Large intestine (tissue), 3 donors: Measurements from ENCODE around the gene AGAP1. TPM values are rescaled to one million over a fixed set of nuclear protein-coding genes. Genes with fewer than 3 reads are reported as not detected.

Experiments used
- DNase-seq, 2 donors: peaks; one replicate each; pipeline versions ENCODE4 v3.0.0 to v3.0.0-alpha.2; 2013
- H3K27ac ChIP-seq: one replicate; pipeline ENCODE4 v1.5.1; 2013; ENCODE audit warnings: low read length
- H3K27me3 ChIP-seq: 2 replicates; pipeline ENCODE4 v1.6.1; 2013; ENCODE audit warnings: low read length; ENCODE audit not compliant: control insufficient read depth, insufficient read depth
- H3K36me3 ChIP-seq: 2 replicates; pipeline ENCODE4 v1.6.1; 2013; ENCODE audit warnings: low read length; ENCODE audit not compliant: control insufficient read depth, insufficient read depth
- H3K4me1 ChIP-seq: one replicate; pipeline ENCODE4 v1.6.1; 2013; ENCODE audit warnings: low read length; ENCODE audit not compliant: control insufficient read depth, insufficient read depth
- H3K4me3 ChIP-seq: one replicate; pipeline ENCODE4 v1.5.1; 2013; ENCODE audit warnings: low read length
- H3K9me3 ChIP-seq: one replicate; pipeline ENCODE4 v1.6.1; 2013; ENCODE audit warnings: mild to moderate bottlenecking, low read depth, low read length, moderate library complexity; ENCODE audit not compliant: control insufficient read depth
- WGBS: methylation state at CpG from one replicate; pipeline ENCODE4 v1.1.5; 2013; ENCODE audit warnings: low lambda C conversion rate; ENCODE audit not compliant: insufficient coverage; 5-methylcytosine and 5-hydroxymethylcytosine counted together
- polyA plus RNA-seq: library from polyadenylated mRNA; unstranded; fragments of 120-200 nt; gene quantifications from one replicate; pipeline ENCODE4 v1.2.1, GENCODE V29; 2013

The AGAP1 gene
- polyA plus RNA-seq, 1 donor, result 18.0 TPM

DNA sequence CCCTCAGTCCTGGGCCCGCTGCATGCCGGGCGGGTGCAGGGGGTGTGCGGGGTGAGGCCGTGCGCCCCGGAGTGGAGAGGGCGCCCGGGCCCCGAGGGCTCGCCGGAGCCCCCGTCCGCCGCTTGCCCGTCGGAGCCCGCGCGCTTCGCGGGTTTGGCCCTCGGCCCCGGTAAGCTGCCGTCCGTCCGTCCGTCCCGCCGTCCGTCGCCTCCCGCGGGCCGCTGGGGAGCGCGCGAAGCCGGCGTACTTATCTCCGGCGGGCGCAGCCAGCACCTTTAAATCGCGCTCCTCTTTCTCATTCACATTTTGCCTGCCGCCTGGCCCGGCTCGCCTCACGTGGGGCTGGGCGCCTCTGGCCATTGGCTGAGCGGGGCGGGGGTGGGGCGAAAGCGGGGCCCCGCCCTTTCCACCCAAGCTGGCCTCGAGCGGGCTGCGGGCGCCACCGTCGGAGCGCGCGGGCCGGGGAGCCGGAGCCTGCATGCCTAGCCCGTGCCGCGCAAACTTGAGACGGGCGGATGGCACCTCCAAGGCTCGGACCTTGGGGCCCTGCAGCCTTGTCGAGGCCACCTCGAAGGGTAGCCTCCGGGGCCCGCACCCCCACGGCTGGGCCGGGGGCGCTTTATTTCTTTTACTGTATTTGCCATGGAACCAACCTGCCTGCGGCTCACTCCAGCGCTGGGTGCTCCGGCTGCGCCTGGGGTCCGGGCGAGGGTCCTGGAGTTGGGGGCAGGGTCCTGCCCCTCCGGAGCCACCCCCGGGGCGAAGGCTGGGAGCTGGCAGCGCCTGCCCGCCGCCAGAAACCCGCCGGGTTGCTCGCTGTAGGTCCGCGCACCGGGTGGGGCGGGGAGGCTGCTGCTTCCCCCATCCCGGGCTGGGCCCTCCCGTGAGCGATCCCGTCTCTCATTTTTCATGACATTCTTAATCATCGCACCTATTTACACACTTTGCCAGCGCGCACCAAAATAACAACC is 674.6 kb downstream of the AGAP1 start, which contains the start of gene GBX2:
GBX2 (minus strand) TSS at position 277 of the 971 bp plus-strand sequence. CDS start 415 bp downstream, outside the sequence.
- peaks cover 25% of the 10 kb centered on the region for H3K4me1 ChIP-seq
- DNase-seq, result peak in 1 of 2 donors; percentile 58
- no peak within 1 kb of the TSS for H3K4me3 ChIP-seq
- peaks cover 99% of the 10 kb centered on the region for H3K27me3 ChIP-seq
- H3K27ac ChIP-seq, result no peak within 1 kb of the TSS
- H3K36me3 ChIP-seq, result no peaks in the 10 kb centered on the region
- H3K9me3 ChIP-seq, result peaks cover 30% of the 10 kb centered on the region
- no CpG with 5 or more reads among the region's 105 CpGs for WGBS

DNA sequence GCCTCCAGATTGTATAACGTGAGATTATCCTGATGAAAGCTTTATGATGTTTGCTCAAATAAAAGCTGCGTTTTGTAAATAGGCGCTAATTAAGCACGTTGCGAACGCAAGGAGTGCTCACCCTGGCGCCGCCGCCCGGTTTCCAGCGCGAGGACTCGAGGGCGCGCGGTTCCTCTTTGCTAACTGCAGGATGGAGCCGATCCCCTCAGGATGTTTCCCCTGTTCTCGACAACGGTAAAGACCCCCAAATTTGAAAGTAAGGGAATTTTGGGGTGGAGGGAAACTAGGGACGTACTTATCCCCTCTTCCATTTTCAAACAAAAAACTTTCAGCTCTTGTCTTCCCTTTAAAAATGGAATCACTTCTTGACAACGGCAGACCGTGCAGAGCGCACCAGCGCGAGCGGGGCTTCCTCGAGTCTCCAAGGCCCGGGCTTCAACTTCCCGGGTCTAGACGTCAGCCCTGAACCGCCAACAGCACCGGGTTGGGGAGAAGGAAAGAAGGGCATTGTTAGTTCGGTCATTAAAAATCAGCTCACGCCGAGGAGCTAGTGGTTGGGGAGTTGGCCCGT is 675.4 kb downstream of the AGAP1 start:
- Histone ChIP-seq H3K27ac (no peak overlapping the region), H3K36me3 (no peaks in the 10 kb centered on the region), H3K27me3 (peaks cover 99% of the 10 kb centered on the region), H3K4me3 (no peak overlapping the region), H3K9me3 (peaks cover 29% of the 10 kb centered on the region), H3K4me1 (peaks cover 26% of the 10 kb centered on the region)
- DNase-seq, result peak in 1 of 2 donors; percentile 23
- WGBS, result no CpG with 5 or more reads among the region's 36 CpGs

GRCh38 chr2:236169741-236170589 is 676.1 kb downstream of the AGAP1 start:
- no peaks in the 10 kb centered on the region for H3K36me3 ChIP-seq
- 3% methylated on average over 5 of the region's 38 CpGs for WGBS
- DNase-seq, result no peak
- peaks cover 31% of the 10 kb centered on the region for H3K4me1 ChIP-seq
- peaks cover 28% of the 10 kb centered on the region for H3K9me3 ChIP-seq
- no peak overlapping the region for H3K27ac ChIP-seq
- H3K27me3 ChIP-seq, result peaks cover 99% of the 10 kb centered on the region
- no peak overlapping the region for H3K4me3 ChIP-seq

DNA sequence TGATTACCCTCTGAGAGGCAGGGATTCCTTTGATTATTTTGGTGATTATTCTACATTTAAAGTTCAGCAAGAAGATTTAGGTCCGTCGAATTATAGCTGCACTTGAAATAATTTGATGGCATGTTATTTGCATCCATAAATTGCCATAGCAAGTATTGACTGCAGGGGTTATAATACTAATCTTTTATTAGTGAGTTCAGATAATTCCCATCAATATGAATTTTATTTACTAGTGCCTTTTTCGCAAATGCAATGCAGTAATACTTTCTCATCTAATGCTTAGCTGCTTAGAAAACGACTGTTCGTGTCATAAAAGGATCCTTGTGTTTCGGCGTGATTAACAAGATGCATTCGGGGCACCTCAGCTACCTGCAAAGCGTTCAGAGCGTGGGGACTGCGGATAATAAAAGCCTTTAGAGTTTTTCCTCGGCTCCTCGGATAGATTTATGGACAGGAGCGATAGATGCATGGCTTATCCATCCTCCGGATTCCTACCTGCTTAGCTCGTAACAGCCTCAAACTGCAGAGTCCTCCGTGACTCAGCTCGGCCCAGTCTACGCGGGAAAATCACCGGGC is 676.8 kb downstream of the AGAP1 start:
- Histone ChIP-seq H3K27me3 (peaks cover 99% of the 10 kb centered on the region), H3K4me3 (no peak overlapping the region), H3K4me1 (peaks cover 31% of the 10 kb centered on the region), H3K27ac (no peak overlapping the region), H3K9me3 (peaks cover 28% of the 10 kb centered on the region), H3K36me3 (no peaks in the 10 kb centered on the region)
- 6% methylated on average over 3 of the region's 21 CpGs for WGBS
- no peak for DNase-seq

- WGBS, result no CpG with 5 or more reads among the region's 27 CpGs
- no peak overlapping the region for H3K27ac ChIP-seq
- no peak overlapping the region for H3K4me3 ChIP-seq
- peaks cover 29% of the 10 kb centered on the region for H3K4me1 ChIP-seq
- no peak for DNase-seq
- no peaks in the 10 kb centered on the region for H3K36me3 ChIP-seq
- peaks cover 98% of the 10 kb centered on the region for H3K27me3 ChIP-seq
- H3K9me3 ChIP-seq, result peaks cover 25% of the 10 kb centered on the region
These were observed 677.4 kb downstream of the AGAP1 start for GRCh38 chr2:236171181-236171679.

GRCh38 chr2:236171680-236172254 is 677.9 kb downstream of the AGAP1 start:
- DNase-seq, result no peak
- Histone ChIP-seq H3K4me3 (no peak overlapping the region), H3K27me3 (peaks cover 97% of the 10 kb centered on the region), H3K9me3 (peaks cover 26% of the 10 kb centered on the region), H3K4me1 (peaks cover 23% of the 10 kb centered on the region), H3K27ac (no peak overlapping the region), H3K36me3 (no peaks in the 10 kb centered on the region)
- WGBS, result 0% methylated on average over 7 of the region's 16 CpGs

DNA sequence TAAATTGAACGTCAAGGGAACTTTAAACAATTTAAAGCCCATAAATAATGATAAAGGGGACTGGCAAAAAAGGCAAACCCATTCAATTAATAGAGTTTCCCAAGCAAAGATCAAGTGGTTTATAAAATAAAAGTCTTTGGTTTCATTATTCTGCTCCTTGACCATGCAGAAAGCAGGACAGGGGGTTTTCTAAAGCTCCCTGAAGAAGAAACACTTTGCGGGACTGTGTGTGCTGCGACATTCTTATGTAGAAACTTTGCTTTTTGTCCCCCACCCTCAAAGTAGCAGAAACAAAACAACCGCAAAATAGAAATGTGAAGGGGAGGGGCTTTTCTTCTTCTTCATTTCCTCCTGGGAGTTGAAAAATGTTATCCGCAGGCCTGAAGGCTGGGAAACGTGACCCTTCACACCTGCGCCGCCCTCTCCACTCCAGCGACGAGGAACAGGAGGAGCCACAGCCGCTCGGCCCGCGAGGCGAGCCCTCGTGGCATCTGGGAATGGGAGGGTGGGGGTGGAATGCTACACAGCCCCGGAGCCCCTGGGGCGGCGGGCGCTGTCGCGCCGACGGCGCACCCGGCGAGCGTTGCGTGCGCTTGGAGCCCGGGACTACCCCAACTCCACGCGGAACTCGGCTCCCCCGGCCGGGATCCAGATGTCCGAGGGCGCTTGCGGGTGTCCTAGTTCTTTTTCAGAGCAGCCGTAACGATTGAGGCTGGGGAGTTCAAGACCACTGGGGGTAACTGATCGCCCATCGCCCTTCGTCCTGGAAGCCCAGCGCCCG is 678.6 kb downstream of the AGAP1 start:
- Histone ChIP-seq H3K27ac (no peak overlapping the region), H3K27me3 (peaks cover 97% of the 10 kb centered on the region), H3K36me3 (no peaks in the 10 kb centered on the region), H3K9me3 (peaks cover 26% of the 10 kb centered on the region), H3K4me1 (peaks cover 20% of the 10 kb centered on the region), H3K4me3 (no peak overlapping the region)
- WGBS, result 10% methylated on average over 1 of the region's 46 CpGs
- DNase-seq, result peak in 1 of 2 donors; percentile 40

DNA sequence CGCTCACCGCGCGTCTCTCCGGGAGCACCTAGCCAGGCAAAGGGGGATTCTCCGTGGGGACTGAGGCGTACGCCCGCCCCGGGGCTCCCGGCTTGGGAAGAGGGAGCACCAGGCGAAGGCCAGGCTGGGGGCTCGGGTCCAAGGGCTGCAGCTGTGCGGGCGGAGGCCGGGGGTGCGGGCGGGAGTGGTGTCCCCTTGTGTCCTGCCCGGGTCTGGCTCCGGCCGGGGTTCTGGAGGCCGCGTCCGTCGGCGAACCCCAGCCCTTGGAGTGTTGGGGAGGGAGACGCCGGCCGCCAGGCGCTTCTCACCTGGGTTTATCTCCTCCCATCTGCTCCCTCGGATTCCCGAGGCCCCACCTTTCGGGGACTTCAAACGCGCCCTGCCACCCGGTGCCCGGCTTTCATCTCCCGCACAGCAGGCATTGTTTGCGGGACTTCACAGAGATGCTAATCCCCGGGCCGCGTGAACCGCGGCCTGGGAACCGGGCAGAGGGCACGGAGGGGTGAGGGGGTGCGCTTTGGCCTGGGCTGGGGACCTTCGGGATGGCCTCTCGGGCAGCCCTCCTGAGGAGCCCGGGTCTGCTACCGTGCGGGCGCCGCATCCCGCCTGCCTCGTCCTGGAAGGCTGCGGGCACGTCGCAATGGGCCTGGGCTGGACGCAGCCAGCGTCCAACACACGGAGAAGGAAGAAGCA is 679.3 kb downstream of the AGAP1 start:
- Histone ChIP-seq H3K36me3 (no peaks in the 10 kb centered on the region), H3K27me3 (peaks cover 98% of the 10 kb centered on the region), H3K4me1 (peaks cover 24% of the 10 kb centered on the region), H3K4me3 (no peak overlapping the region), H3K9me3 (peaks cover 26% of the 10 kb centered on the region), H3K27ac (no peak overlapping the region)
- WGBS, result no CpG with 5 or more reads among the region's 62 CpGs
- peak in 1 of 2 donors; percentile 14 for DNase-seq
